Left lung (tissue), 10 donors: ENCODE results near the gene KCNG1. TPM values are rescaled to one million over a fixed set of nuclear protein-coding genes. Genes with fewer than 3 reads are reported as not detected.

Source experiments
- ATAC-seq: fragments of 200-7000 bp; cut with Tn5 transposase; one replicate; pipeline ENCODE4 v1.9.1; 2020; ENCODE audit warnings: moderate library complexity
- DNase-seq, 4 donors: peaks; one replicate each; pipeline ENCODE4 v3.0.0-alpha.2; 2013 to 2020
- H3K27ac ChIP-seq, 2 donors: fragments of 200-600 bp; sonication (generic) in 1 of 2; one replicate each; pipeline versions ENCODE4 v1.5.0 to v1.8.0; 2020 to 2021
- H3K27me3 ChIP-seq, 2 donors: fragments of 200-600 bp; sonication (generic) in 1 of 2; one replicate each; pipeline versions ENCODE4 v1.5.0 to v1.8.0; 2020 to 2021
- H3K36me3 ChIP-seq, 2 donors: fragments of 200-600 bp; sonication (generic) in 1 of 2; one replicate each; pipeline versions ENCODE4 v1.5.0 to v1.8.0; 2020 to 2021
- H3K4me1 ChIP-seq, 2 donors: fragments of 200-600 bp; one replicate each; pipeline ENCODE4 v1.8.0; 2021
- H3K4me3 ChIP-seq, 2 donors: fragments of 200-600 bp; sonication (generic) in 1 of 2; one replicate each; pipeline versions ENCODE4 v1.5.0 to v1.8.0; 2020 to 2021; ENCODE audit warnings: mild to moderate bottlenecking in 1 of 2
- H3K9me3 ChIP-seq, 2 donors: fragments of 200-600 bp; sonication (generic) in 1 of 2; one replicate each; pipeline versions ENCODE4 v1.5.0 to v1.8.0; 2020 to 2021
- CTCF ChIP-seq, 2 donors: fragments of 200-600 bp; sonication (generic) in 1 of 2; IDR thresholded peaks; one replicate each; pipeline versions ENCODE4 v1.5.0 to v1.8.0; 2021; ENCODE audit warnings: antibody characterized with exemption in 2 of 2
- intact Hi-C, 2 donors: fragments of 100-400 bp; cut with DNase I; formaldehyde crosslinking; loops; one replicate each; pipeline versions ENCODE4 v1.11.2 to v1.14.2; 2022
- polyA plus RNA-seq, 6 donors: library from polyadenylated mRNA; unstranded; fragments of 120-200 nt; gene quantifications; one replicate each; pipeline ENCODE4 v1.2.1, GENCODE V29; 2013; ENCODE audit not compliant: insufficient read length in 6 of 6
- total RNA-seq, 2 donors: library from RNA; stranded (reverse); fragmentation: NEBNext Ultra II Directional; extraction: Animal tissue kit (Norgen Biotek cat#: 25700); gene quantifications; one replicate each; pipeline ENCODE4 v1.2.1, GENCODE V29; 2021
- donor health status: DM: no; HTN: yes; CAD: no.
- donor health status: DM: no; HTN: no; CAD: no.

The KCNG1 gene
- total and polyA plus RNA-seq, 8 donors, result 0.31 to 1.5 (median 0.62) TPM

DNA sequence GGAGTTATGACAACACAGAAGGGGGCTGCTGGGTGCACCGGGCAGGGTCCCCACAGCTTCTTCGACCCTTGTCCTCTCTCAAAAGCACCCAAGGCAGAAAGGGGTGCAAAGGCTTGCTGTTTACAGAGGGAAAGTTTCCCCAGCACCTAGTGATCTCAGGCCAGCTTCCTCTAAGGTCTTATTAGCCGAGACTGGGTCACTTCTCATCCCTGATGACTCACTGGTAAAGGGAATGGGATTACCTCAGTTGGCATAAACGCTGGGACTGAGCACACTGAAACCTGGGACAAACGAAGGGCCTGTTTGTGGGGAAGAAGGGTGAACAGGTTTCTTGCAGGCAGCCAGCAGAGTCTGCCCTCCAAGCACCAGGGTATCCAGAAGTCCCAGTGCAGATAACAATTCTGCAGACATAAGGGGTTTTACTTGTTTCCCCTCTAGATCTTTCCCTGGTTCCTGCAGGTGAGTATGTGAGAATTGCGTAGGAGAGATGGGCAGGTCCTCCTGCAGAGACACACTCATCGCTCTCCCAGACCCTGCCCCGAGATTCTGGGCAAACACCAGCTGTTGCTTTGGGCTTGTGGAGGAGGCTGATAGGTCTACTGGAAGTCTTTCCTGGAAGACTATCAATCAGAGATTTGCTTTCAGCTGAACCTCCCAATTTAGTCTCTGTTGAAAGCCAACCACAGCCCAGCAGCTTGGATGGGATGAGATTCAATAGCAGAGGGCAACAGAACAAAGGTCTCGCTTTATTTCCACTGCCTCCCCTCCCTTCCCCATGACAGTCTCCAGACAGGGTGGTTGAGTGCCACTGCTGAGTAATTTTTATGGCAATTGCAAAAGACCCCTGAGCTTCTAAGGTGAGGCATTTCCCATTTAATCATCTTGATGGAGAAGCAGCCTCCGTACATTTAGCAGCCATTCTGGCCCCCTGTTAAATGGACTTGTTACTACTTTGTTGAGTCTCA is 25.7 kb downstream of the KCNG1 start:
- intact Hi-C loops, result loop anchor here in 1 of 2 donors (5.0 kb wide), 1 partner anchor 300 kb away; no protein-coding TSS in a partner anchor
- no peaks in the 10 kb centered on the region for H3K9me3 ChIP-seq
- ATAC-seq (no peak), DNase-seq (no peak)
- no peak for TF ChIP-seq CTCF (IDR thresholded peaks at IDR 0.05)
- no peak overlapping the region for H3K27ac ChIP-seq
- H3K27me3 ChIP-seq, result peaks cover 0 to 50% of the 10 kb centered on the region in 2 donors
- H3K4me3 ChIP-seq, result no peak overlapping the region
- no peaks in the 10 kb centered on the region for H3K4me1 ChIP-seq
- no peaks in the 10 kb centered on the region for H3K36me3 ChIP-seq

GRCh38 chr20:50995506-50995905 is 27.4 kb downstream of the KCNG1 start:
- Histone ChIP-seq H3K9me3 (no peaks in the 10 kb centered on the region), H3K36me3 (no peaks in the 10 kb centered on the region), H3K4me3 (no peak overlapping the region), H3K27me3 (peaks cover 0 to 49% of the 10 kb centered on the region in 2 donors), H3K27ac (no peak overlapping the region), H3K4me1 (no peaks in the 10 kb centered on the region)
- intact Hi-C loops, result loop anchor here in 1 of 2 donors (5.0 kb wide), 1 partner anchor 302 kb away; no protein-coding TSS in a partner anchor
- TF ChIP-seq CTCF (IDR thresholded peaks at IDR 0.05), result no peak
- DNase-seq (no peak), ATAC-seq (no peak)

GRCh38 chr20:50993876-50994275 is 29.0 kb downstream of the KCNG1 start:
- no peaks in the 10 kb centered on the region for H3K4me1 ChIP-seq
- H3K27ac ChIP-seq, result no peak overlapping the region
- intact Hi-C loops, result loop anchor here in 1 of 2 donors (5.0 kb wide), 1 partner anchor 313 kb away; no protein-coding TSS in a partner anchor
- H3K9me3 ChIP-seq, result no peaks in the 10 kb centered on the region
- peaks cover 0 to 40% of the 10 kb centered on the region in 2 donors for H3K27me3 ChIP-seq
- no peak for TF ChIP-seq CTCF (IDR thresholded peaks at IDR 0.05)
- no peak for ATAC-seq
- no peak overlapping the region for H3K4me3 ChIP-seq
- no peak for DNase-seq
- H3K36me3 ChIP-seq, result no peaks in the 10 kb centered on the region

DNA sequence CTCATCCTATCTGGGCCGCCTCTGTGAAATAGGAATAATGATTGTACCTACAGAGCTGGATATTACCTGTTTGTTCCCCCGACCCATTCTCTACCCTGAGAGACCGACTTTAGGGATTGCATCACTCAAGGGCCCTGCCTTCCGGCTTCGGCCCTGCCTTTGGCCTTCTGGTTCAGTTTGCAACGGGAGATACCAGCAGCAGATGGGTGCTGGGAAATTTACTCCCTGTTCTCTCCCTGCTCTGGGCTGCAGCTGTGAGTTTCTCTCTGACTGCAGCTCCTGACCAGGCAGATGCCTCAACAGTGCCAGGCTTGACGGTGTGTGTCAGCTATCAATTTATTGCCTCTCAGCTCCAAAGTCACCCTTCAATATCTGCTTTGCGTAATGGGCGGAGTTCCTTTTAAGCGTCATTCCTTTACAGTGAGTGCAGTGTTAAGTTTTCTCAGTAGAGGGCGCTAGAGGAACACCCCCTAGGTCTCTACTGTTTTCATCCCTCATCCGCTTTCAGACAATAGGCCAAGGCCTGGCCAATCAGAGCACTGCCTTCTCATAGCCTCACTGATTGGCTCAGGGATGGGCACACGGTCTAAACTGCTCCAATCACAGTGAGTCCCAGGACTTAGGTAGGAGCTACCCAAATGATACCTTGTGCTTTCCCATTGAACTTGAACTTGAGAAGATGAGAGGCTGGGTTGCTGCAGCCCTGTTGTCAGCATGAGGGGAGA is 30.0 kb downstream of the KCNG1 start:
- peak in 1 of 4 donors; percentile 33 for DNase-seq
- no peaks in the 10 kb centered on the region for H3K36me3 ChIP-seq
- peaks cover 0 to 30% of the 10 kb centered on the region in 2 donors for H3K27me3 ChIP-seq
- TF ChIP-seq CTCF (IDR thresholded peaks at IDR 0.05), result peak; percentile 16 to 37
- intact Hi-C loops, result loop anchor here in 1 of 2 donors (5.0 kb wide), 1 partner anchor 314 kb away; no protein-coding TSS in a partner anchor
- H3K9me3 ChIP-seq, result no peaks in the 10 kb centered on the region
- H3K27ac ChIP-seq, result no peak overlapping the region
- peak; percentile 49 for ATAC-seq
- H3K4me1 ChIP-seq, result no peaks in the 10 kb centered on the region
- H3K4me3 ChIP-seq, result no peak overlapping the region
